Spinal cord (tissue), 10 donors: Measurements from ENCODE around the gene FOXP4. TPM values are rescaled to one million over a fixed set of nuclear protein-coding genes. Genes with fewer than 3 reads are reported as not detected.
A peak's percentile ranks its signal among the peaks of the same experiment; 100 is the strongest.
"Not testable (repeated sequence)": the region's sequence is repeated elsewhere in the genome, so short reads cannot be mapped to it uniquely, and the experiment has no call there.

ENCODE experiments used
- DNase-seq, 6 donors: peaks; one replicate each; pipeline versions ENCODE4 v3.0.0 to v3.0.0-alpha.2; 2013 to 2015; ENCODE audit warnings: low spot score in 6 of 6, low read depth in 4 of 6
- H3K27ac ChIP-seq: one replicate; pipeline ENCODE4 v1.5.1; 2013; ENCODE audit warnings: low read depth, low read length, control low read depth
- H3K27me3 ChIP-seq: one replicate; pipeline ENCODE4 v1.6.1; 2013; ENCODE audit warnings: low read length; ENCODE audit not compliant: control insufficient read depth, insufficient read depth
- H3K36me3 ChIP-seq: one replicate; pipeline ENCODE4 v1.6.1; 2013; ENCODE audit warnings: low read length; ENCODE audit not compliant: control insufficient read depth, insufficient read depth
- H3K4me1 ChIP-seq: one replicate; pipeline ENCODE4 v1.6.1; 2013; ENCODE audit warnings: low read length; ENCODE audit not compliant: control insufficient read depth, insufficient read depth
- H3K4me3 ChIP-seq: one replicate; pipeline ENCODE4 v1.5.1; 2013; ENCODE audit warnings: low read depth, low read length, control low read depth
- H3K9me3 ChIP-seq: one replicate; pipeline ENCODE4 v1.6.1; 2013; ENCODE audit warnings: low read length; ENCODE audit not compliant: control insufficient read depth, insufficient read depth
- WGBS: methylation state at CpG from one replicate; pipeline ENCODE4 v1.1.5; 2013; ENCODE audit warnings: missing lambda C conversion rate; ENCODE audit not compliant: insufficient coverage; 5-methylcytosine and 5-hydroxymethylcytosine counted together
- polyA plus RNA-seq, 2 donors: library from polyadenylated mRNA; unstranded; fragments of 120-200 nt; gene quantifications; one replicate each; pipeline ENCODE4 v1.2.1, GENCODE V29; 2013; ENCODE audit not compliant: insufficient read length in 2 of 2
- total RNA-seq, 2 donors: library from RNA; depleted of rRNA in 1 of 2; stranded (reverse); fragments of 120-200 nt in 1 of 2; fragments of >200 nt in 1 of 2; gene quantifications; one replicate each; pipeline versions ENCODE4 v1.2.3 to v1.2.4, GENCODE V29; 2013 to 2014
- donor health status: healthy.

The FOXP4 gene
- total and polyA plus RNA-seq, 4 donors = 3.5 to 27.8 (median 12.0) TPM

DNA sequence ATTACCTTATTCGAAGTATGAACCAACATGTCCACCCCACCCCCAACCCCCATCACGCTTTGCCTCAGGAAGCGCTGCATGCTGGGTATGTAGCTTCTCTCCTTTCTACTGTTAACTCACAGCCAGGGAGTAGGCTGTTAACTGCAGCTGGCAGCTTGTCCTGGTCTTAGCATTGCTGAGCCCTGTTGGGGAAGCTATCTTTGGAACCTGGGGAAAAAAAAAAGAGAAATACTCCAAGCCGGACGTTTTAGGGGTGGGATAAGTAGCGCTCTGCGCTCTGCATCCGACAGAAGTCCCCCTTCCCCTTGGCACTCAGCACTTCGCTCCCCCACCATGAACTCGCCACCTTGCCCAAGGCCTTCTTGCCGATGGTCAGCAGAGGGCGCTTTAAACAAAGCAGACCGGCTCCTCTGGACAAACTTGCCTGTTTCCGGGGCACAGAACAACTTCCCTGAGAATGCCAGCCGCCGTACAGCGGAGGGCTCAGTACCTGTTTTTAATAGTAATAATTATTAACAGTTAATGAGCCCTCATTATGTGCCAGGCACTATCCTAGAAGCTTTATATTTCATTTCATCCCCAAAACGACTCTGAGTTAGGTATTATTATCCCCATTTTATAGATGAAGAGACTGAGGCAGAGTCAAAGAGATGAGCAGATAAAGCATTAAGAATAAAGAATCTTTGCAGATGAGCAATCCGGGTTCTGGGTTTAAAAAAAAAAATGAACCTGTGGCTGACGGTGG, 56.9 kb downstream of the FOXP4 start:
- Histone ChIP-seq H3K9me3 (no peaks in the 10 kb centered on the region), H3K4me3 (peak overlapping the region; percentile 4), H3K4me1 (peaks cover 31% of the 10 kb centered on the region), H3K27me3 (no peaks in the 10 kb centered on the region), H3K27ac (peak overlapping the region; percentile 22), H3K36me3 (peaks cover 22% of the 10 kb centered on the region)
- DNase-seq = peak; percentile 79 to 96 (median 86)
- WGBS = 6% methylated on average over 12 of the region's 20 CpGs

- no peak overlapping the region for H3K4me3 ChIP-seq
- H3K36me3 ChIP-seq = peaks cover 13% of the 10 kb centered on the region
- no peak for DNase-seq
- 60% methylated on average over 4 of the region's 5 CpGs for WGBS
- no peak overlapping the region for H3K27ac ChIP-seq
- H3K9me3 ChIP-seq = no peaks in the 10 kb centered on the region
- H3K27me3 ChIP-seq = no peaks in the 10 kb centered on the region
- peaks cover 31% of the 10 kb centered on the region for H3K4me1 ChIP-seq
Measured at GRCh38 chr6:41604006-41604405, 57.8 kb downstream of the FOXP4 start.

GRCh38 chr6:41605649-41606048, 59.5 kb downstream of the FOXP4 start:
- Histone ChIP-seq H3K27ac (no peak overlapping the region), H3K4me1 (peaks cover 23% of the 10 kb centered on the region), H3K27me3 (no peaks in the 10 kb centered on the region), H3K4me3 (no peak overlapping the region), H3K36me3 (no peaks in the 10 kb centered on the region), H3K9me3 (no peaks in the 10 kb centered on the region)
- WGBS = 86% methylated on average over 3 of the region's 3 CpGs
- DNase-seq = no peak

GRCh38 chr6:41607036-41607435, 60.9 kb downstream of the FOXP4 start:
- Histone ChIP-seq H3K4me3 (no peak overlapping the region), H3K27me3 (no peaks in the 10 kb centered on the region), H3K4me1 (peaks cover 20% of the 10 kb centered on the region), H3K9me3 (no peaks in the 10 kb centered on the region), H3K36me3 (no peaks in the 10 kb centered on the region), H3K27ac (no peak overlapping the region)
- WGBS = 100% methylated on average over 1 of the region's 5 CpGs
- DNase-seq = no peak

GRCh38 chr6:41607736-41608135, 61.6 kb downstream of the FOXP4 start:
- peaks cover 14% of the 10 kb centered on the region for H3K4me1 ChIP-seq
- no peaks in the 10 kb centered on the region for H3K27me3 ChIP-seq
- no peak overlapping the region for H3K27ac ChIP-seq
- no peak for DNase-seq
- no peaks in the 10 kb centered on the region for H3K9me3 ChIP-seq
- H3K36me3 ChIP-seq = no peaks in the 10 kb centered on the region
- 69% methylated on average over 3 of the region's 9 CpGs for WGBS
- H3K4me3 ChIP-seq = no peak overlapping the region

DNA sequence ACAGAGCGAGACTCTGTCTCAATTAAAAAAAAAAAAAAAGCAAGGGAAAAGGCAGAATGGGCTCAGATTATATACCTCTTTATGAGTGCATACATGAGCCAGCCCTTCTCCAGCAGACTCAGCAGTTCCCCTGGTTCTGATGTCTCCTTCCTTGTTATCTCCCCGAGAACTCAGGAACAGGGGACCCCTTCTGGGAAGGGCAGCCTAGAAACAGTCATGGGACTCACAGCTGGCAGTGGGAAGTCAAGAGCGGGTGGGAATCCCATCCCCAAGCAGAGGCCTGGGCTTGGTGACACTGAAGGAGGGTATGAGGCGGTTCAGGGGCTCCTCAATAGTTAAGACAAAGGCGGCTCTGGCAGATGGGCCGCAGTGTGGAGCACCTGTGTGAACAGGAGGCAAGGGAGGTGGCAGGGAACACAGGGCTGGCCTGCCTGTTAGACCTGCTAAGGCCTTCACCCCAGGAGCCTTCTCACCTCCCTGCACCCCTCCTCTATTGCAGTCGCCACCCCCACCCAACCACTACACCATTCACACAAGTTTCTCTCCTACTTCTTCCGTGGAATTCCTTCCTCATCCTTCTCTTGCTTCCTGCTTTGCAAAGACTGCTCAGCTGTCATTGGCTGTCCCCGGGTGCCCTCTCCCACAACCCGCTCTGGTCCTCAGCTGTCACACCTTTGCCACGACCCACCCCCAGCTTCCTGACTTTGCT, 62.4 kb downstream of the FOXP4 start:
- H3K4me3 ChIP-seq = no peak overlapping the region
- no peaks in the 10 kb centered on the region for H3K27me3 ChIP-seq
- H3K9me3 ChIP-seq = peaks cover 3% of the 10 kb centered on the region
- DNase-seq = no peak
- H3K27ac ChIP-seq = no peak overlapping the region
- 74% methylated on average over 9 of the region's 11 CpGs for WGBS
- H3K4me1 ChIP-seq = peaks cover 7% of the 10 kb centered on the region
- H3K36me3 ChIP-seq = no peaks in the 10 kb centered on the region

GRCh38 chr6:41614715-41615114, 68.5 kb downstream of the FOXP4 start:
- 100% methylated on average over 1 of the region's 2 CpGs for WGBS
- Histone ChIP-seq H3K4me1 (no peaks in the 10 kb centered on the region), H3K9me3 (peaks cover 3% of the 10 kb centered on the region), H3K36me3 (no peaks in the 10 kb centered on the region), H3K27me3 (no peaks in the 10 kb centered on the region), H3K27ac (no peak overlapping the region), H3K4me3 (no peak overlapping the region)
- DNase-seq = no peak

- WGBS = 88% methylated on average over 6 of the region's 7 CpGs
- no peak for DNase-seq
Measured at GRCh38 chr6:41615311-41615710, 69.1 kb downstream of the FOXP4 start.

DNA sequence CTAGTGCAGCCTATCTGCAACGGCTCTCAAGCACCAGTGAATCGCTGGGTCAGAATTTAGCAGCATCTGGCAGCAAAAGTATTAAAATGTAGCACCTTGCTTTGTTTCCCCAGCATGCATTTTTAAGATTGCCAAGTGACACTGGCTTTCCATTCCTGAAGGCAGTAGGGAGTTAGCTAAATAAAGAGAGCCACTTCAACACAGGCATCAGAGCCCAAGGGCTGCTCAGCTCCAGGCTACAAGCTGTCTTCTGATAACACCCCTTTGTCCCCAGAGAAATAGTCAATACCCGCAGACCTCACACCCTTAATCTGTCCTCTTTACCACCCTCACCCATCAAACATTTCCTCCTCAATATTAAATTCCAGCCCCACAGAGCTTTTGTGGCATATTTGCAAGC, 72.4 kb downstream of the FOXP4 start:
- WGBS = 80% methylated on average over 3 of the region's 3 CpGs
- Histone ChIP-seq H3K4me1 (peaks cover 6% of the 10 kb centered on the region), H3K27me3 (no peaks in the 10 kb centered on the region), H3K4me3 (no peak overlapping the region), H3K27ac (no peak overlapping the region), H3K9me3 (peaks cover 5% of the 10 kb centered on the region), H3K36me3 (no peaks in the 10 kb centered on the region)
- DNase-seq = no peak

More at GRCh38 chr6:41615311-41615710, 69.1 kb downstream of the FOXP4 start:
- no peaks in the 10 kb centered on the region for H3K27me3 ChIP-seq
- no peaks in the 10 kb centered on the region for H3K4me1 ChIP-seq
- no peak overlapping the region for H3K27ac ChIP-seq
- H3K36me3 ChIP-seq = no peaks in the 10 kb centered on the region
- no peak overlapping the region for H3K4me3 ChIP-seq
- peaks cover 3% of the 10 kb centered on the region for H3K9me3 ChIP-seq

GRCh38 chr6:41619193-41619592, 73.0 kb downstream of the FOXP4 start:
- DNase-seq, H3K27ac ChIP-seq, H3K27me3 ChIP-seq, H3K9me3 ChIP-seq, H3K4me3 ChIP-seq, H3K4me1 ChIP-seq, H3K36me3 ChIP-seq: not testable (repeated sequence)
- 95% methylated on average over 2 of the region's 4 CpGs for WGBS
